K562 (cell line): Measurements from ENCODE around the gene BLZF1. TPM values are rescaled to one million over a fixed set of nuclear protein-coding genes. Genes with fewer than 3 reads are reported as not detected.

Source experiments
- ARID3B ChIP-seq: fragments of 250-450 bp; sonication (Bioruptor Pico); IDR thresholded peaks from 2 replicates; pipeline ENCODE4 v1.4.0; 2020; ENCODE audit warnings: borderline replicate concordance
- ATF3 ChIP-seq, 2 experiments: fragments of 450-650 bp in 1 of 2; sonication (generic) in 1 of 2; formaldehyde crosslinking in 1 of 2; IDR thresholded peaks in 1 of 2; conservative IDR thresholded peaks in 1 of 2; 2 replicates each; pipeline versions ENCODE4 v1.6.1 to v1.8.1; 2016 to 2023; ENCODE audit warnings: mild to moderate bottlenecking in 2 of 2, moderate library complexity in 2 of 2, inconsistent platforms in 1 of 2, missing genetic modification reagents in 1 of 2
- BCLAF1 ChIP-seq, 2 experiments: fragments of 450-650 bp in 1 of 2; IDR thresholded peaks; 2 replicates each; pipeline ENCODE4 v1.6.1; 2011 to 2017; ENCODE audit warnings: low read depth in 2 of 2, antibody characterized with exemption in 1 of 2, borderline replicate concordance in 1 of 2, low read length in 1 of 2, mild to moderate bottlenecking in 1 of 2, mixed read lengths in 1 of 2; ENCODE audit not compliant: control insufficient read depth in 1 of 2
- EP400 ChIP-seq: fragments of 450-650 bp; IDR thresholded peaks from 2 replicates; pipeline ENCODE4 v1.6.1; 2017; ENCODE audit warnings: antibody characterized with exemption, mild to moderate bottlenecking, moderate library complexity
- ETV1 ChIP-seq: fragments of 450-650 bp; conservative IDR thresholded peaks from 2 replicates; pipeline ENCODE4 v1.6.1; 2016; ENCODE audit warnings: missing genetic modification characterization, control low read depth, low read depth, missing compliant biosample characterization
- FOXM1 ChIP-seq, 2 experiments: fragments of 450-650 bp in 1 of 2; sonication (generic) in 1 of 2; formaldehyde crosslinking in 1 of 2; IDR thresholded peaks; 2 replicates each; pipeline versions ENCODE4 v1.6.1 to v1.9.0; 2017 to 2022; ENCODE audit warnings: low read depth in 2 of 2, mild to moderate bottlenecking in 2 of 2, missing genetic modification reagents in 1 of 2, moderate library complexity in 1 of 2
- GTF2A2 ChIP-seq: IDR thresholded peaks from 2 replicates; pipeline ENCODE4 v1.6.1; 2016; ENCODE audit warnings: mild to moderate bottlenecking, missing genetic modification characterization, missing compliant biosample characterization
- HDAC8 ChIP-seq: fragments of 450-650 bp; IDR thresholded peaks from 2 replicates; pipeline ENCODE4 v1.6.1; 2016; ENCODE audit warnings: mild to moderate bottlenecking, missing genetic modification characterization, moderate library complexity, missing compliant biosample characterization
- MTA1 ChIP-seq: fragments of 450-650 bp; IDR thresholded peaks from 2 replicates; pipeline ENCODE4 v1.6.1; 2017; ENCODE audit warnings: borderline replicate concordance
- RBM25 ChIP-seq: fragments of 200-400 bp; formaldehyde crosslinking; IDR thresholded peaks from 2 replicates; pipeline ENCODE4 v1.6.1; 2018; ENCODE audit warnings: low read length, low read depth, moderate library complexity; ENCODE audit not compliant: severe bottlenecking
- SIX5 ChIP-seq, 2 experiments: IDR thresholded peaks; 2 replicates each; pipeline ENCODE4 v1.6.1; 2011; ENCODE audit warnings: low read length in 2 of 2, borderline replicate concordance in 1 of 2, low read depth in 1 of 2, mild to moderate bottlenecking in 1 of 2, moderate library complexity in 1 of 2; ENCODE audit not compliant: insufficient read depth in 1 of 2
- SRSF7 ChIP-seq: fragments of 200-400 bp; formaldehyde crosslinking; optimal IDR thresholded peaks from 2 replicates; pipeline ENCODE3; 2017; ENCODE audit warnings: mild to moderate bottlenecking, low read depth, low read length
- TSC22D4 ChIP-seq: fragments of 450-650 bp; IDR thresholded peaks from 2 replicates; pipeline ENCODE4 v1.6.1; 2016; ENCODE audit warnings: missing genetic modification characterization, missing biosample characterization, control low read depth
- ZNF592 ChIP-seq: fragments of 450-650 bp; IDR thresholded peaks from 2 replicates; pipeline ENCODE4 v1.6.1; 2017; ENCODE audit warnings: antibody characterized with exemption, mild to moderate bottlenecking
- ZNF76 ChIP-seq: fragments of 250-450 bp; sonication (Bioruptor Pico); IDR thresholded peaks from 2 replicates; pipeline ENCODE4 v1.4.0; 2020; ENCODE audit warnings: mild to moderate bottlenecking, moderate library complexity, borderline replicate concordance
- polyA plus RNA-seq, 8 experiments: library from polyadenylated mRNA; depleted of rRNA in 4 of 8; stranded (reverse) in 5 of 8; unstranded in 3 of 8; fragments of >200 nt; fragmentation: Nextera tagmentation in 2 of 8; fragmentation: Illumina TruSeq in 1 of 8; extraction: Ambion mirVana in 2 of 8; extraction: Trizol in 1 of 8; gene quantifications; 2 replicates each; pipeline versions ENCODE4 v1.2.1 to v1.2.3, GENCODE V29; 2011 to 2014; ENCODE audit warnings: inconsistent platforms in 1 of 8, missing spikeins in 1 of 8
- total RNA-seq, 7 experiments: library from RNA; depleted of rRNA in 6 of 7; stranded (reverse); fragments of >200 nt in 6 of 7; fragmentation: Illumina TruSeq in 2 of 7; extraction: Trizol in 2 of 7; gene quantifications; 2 replicates each; pipeline versions ENCODE4 v1.2.1 to v1.2.3, GENCODE V29; 2011 to 2021; ENCODE audit warnings: low replicate concordance in 1 of 7

BLZF1 gene
- total and polyA plus RNA-seq, 9 of the 15 experiments (the other 6 are each of a cell fraction or from before 2014, with no cell fraction given), result 20.5 to 32.8 (median 25.3) TPM

- TF ChIP-seq ZNF592 (peak; percentile 54; the same call in 1 of the 2 replicates), SRSF7 (no peak), GTF2A2 (tag) (no peak), BCLAF1 (IDR thresholded peaks at IDR 0.05; ENCODE audit: borderline replicate concordance in 1 of 2, control insufficient read depth in 1 of 2, low read depth in 2 of 2, low read length in 1 of 2) (no peak), ZNF76 (CRISPR knock-in tag) (no peak), ATF3 (IDR thresholded peaks at IDR 0.05) (no peak), ATF3 (CRISPR knock-in tag; conservative IDR thresholded peaks at IDR 0.05) (no peak), SIX5 (IDR thresholded peaks at IDR 0.05; ENCODE audit: borderline replicate concordance in 1 of 2, insufficient read depth in 1 of 2, low read depth in 1 of 2, low read length in 2 of 2) (no peak), HDAC8 (tag) (no peak), RBM25 (no peak), EP400 (0 out of 2 replicates have a peak, but pooled peaks have one; percentile 11), FOXM1 (IDR thresholded peaks at IDR 0.05; ENCODE audit: low read depth) (no peak), FOXM1 (CRISPR knock-in tag; IDR thresholded peaks at IDR 0.05; ENCODE audit: low read depth) (no peak), MTA1 (no peak), ETV1 (peak; percentile 83), TSC22D4 (tag) (no peak), ARID3B (CRISPR knock-in tag) (no peak)
Measured at GRCh38 chr1:169371404-169371803, 3.4 kb downstream of the BLZF1 start (continued).
